Measurements from ENCODE around the gene CACNA2D4.

GRCh38 chr12:1863823-1864222 is 54.6 kb downstream of the CACNA2D4 start:
- TF ChIP-seq CHD2 (IDR thresholded peaks at IDR 0.05; ENCODE audit: low read depth, low read length) (no peak), YY1 (IDR thresholded peaks at IDR 0.05; ENCODE audit: insufficient read depth, insufficient replicate concordance, low read depth, low read length) (no peak)
- TF ChIP-seq, protein P1, sequence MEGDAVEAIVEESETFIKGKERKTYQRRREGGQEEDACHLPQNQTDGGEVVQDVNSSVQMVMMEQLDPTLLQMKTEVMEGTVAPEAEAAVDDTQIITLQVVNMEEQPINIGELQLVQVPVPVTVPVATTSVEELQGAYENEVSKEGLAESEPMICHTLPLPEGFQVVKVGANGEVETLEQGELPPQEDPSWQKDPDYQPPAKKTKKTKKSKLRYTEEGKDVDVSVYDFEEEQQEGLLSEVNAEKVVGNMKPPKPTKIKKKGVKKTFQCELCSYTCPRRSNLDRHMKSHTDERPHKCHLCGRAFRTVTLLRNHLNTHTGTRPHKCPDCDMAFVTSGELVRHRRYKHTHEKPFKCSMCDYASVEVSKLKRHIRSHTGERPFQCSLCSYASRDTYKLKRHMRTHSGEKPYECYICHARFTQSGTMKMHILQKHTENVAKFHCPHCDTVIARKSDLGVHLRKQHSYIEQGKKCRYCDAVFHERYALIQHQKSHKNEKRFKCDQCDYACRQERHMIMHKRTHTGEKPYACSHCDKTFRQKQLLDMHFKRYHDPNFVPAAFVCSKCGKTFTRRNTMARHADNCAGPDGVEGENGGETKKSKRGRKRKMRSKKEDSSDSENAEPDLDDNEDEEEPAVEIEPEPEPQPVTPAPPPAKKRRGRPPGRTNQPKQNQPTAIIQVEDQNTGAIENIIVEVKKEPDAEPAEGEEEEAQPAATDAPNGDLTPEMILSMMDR (CRISPR knock-in tag; IDR thresholded peaks at IDR 0.05), result no peak
- TF ChIP-seq, protein P2, sequence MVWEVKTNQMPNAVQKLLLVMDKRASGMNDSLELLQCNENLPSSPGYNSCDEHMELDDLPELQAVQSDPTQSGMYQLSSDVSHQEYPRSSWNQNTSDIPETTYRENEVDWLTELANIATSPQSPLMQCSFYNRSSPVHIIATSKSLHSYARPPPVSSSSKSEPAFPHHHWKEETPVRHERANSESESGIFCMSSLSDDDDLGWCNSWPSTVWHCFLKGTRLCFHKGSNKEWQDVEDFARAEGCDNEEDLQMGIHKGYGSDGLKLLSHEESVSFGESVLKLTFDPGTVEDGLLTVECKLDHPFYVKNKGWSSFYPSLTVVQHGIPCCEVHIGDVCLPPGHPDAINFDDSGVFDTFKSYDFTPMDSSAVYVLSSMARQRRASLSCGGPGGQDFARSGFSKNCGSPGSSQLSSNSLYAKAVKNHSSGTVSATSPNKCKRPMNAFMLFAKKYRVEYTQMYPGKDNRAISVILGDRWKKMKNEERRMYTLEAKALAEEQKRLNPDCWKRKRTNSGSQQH (CRISPR knock-in tag; IDR thresholded peaks at IDR 0.05; ENCODE audit: low read depth), result no peak
- TF ChIP-seq, protein P3, sequence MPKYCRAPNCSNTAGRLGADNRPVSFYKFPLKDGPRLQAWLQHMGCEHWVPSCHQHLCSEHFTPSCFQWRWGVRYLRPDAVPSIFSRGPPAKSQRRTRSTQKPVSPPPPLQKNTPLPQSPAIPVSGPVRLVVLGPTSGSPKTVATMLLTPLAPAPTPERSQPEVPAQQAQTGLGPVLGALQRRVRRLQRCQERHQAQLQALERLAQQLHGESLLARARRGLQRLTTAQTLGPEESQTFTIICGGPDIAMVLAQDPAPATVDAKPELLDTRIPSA (CRISPR knock-in tag; IDR thresholded peaks at IDR 0.05; ENCODE audit: borderline replicate concordance), result no peak
